NCI-H2227 (cell line): ENCODE measurements around the gene ZDHHC8.
A peak's percentile ranks its signal among the peaks of the same experiment; 100 is the strongest.
"Not testable (repeated sequence)": the region's sequence is repeated elsewhere in the genome, so short reads cannot be mapped to it uniquely, and the experiment has no call there.

Source experiments
- DNase-seq: peaks from one replicate; lab custom pipeline; 2025; ENCODE audit not compliant: unreplicated experiment; lab: John Stamatoyannopoulos, UW

ZDHHC8 gene

DNA sequence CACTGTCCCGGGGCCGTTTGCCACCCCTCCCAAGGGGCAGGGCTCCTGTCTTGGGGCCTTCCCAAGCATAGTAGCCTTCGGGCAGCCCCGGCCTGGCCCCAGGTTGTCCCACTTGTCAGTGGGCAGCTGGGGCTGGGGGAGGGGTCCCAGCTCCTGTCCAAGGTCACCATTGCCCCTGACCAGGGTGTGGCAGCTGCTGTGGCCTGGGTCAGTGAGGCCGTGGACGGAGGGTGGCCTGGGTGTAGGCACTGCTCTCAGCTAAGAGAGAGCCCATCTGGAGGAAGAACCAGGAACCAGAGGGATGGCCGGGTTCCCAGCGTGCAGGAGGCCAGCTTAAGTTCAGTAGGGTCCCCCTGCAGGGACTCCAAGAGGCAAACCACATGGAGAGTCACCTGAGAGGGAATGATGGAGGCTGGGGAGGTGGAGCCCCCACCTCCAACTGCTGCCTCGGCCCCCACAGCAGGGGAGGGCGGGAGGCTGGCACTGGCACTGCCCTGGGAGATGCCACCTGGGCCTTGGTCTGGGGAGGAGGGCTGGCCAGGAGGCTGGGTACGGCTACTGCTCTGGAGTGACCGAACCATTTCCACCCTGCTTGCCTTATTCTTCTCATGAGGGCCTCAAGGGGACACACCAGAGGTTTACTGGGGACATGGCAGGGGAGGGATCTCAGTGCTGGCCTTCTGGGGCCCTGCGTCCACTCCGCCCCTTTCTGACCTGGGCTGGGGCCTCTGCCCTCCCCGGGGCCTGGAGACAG, 26.0 kb downstream of the ZDHHC8 start:
- DNase-seq, result no peak

DNA sequence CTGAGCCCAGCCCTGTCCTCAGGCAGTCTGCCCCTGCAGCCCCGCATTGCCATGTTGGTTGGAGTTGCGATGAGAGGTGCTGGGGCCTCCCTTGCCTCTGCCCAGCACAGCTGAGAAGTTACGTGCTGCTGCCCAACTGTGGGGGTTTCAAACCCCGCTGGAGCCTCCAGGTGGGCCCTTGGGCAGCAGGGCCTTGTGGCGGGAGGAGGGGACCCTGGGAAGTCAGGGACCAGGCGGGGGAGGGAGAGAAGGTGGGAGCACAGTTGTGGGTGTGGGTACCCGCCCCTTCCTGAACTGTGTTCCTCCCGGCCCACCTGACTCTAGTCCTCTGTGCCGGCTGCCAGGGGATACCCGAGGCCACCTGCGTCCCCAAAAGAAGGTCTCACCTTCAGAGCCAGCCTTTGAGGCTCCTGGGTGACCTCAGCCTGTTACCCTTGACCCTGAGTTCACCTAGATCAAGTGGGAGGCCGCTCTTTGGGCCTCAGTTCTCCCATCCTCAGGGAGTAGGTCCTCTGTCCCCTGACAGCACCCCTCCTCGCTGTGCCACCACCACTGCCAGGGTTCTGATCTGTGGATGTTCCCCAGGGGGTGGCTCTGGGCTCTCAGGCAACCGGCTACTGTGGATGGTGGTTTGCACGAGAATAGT, 26.9 kb downstream of the ZDHHC8 start:
- no peak for DNase-seq

DNA sequence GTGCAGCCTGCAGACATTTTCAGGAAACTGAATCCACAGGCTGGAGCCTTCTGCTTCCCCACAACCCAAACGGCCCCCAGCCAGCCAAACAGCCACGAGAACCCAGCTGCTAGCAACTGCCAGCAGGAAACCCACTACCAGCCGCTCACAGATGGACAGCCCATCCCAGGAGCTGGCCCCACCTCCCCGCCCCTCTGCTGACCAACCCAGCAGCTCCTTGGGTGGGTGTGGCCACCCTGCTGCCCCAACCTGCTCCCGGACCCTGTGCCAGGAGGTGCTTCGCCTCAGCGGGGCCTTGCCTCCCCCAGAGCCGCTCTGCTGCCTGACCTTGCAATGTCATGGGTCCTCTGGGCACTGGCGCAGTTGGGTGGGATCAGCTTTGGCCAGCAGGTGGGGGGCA, 27.5 kb downstream of the ZDHHC8 start:
- DNase-seq, result peak; percentile 70

DNA sequence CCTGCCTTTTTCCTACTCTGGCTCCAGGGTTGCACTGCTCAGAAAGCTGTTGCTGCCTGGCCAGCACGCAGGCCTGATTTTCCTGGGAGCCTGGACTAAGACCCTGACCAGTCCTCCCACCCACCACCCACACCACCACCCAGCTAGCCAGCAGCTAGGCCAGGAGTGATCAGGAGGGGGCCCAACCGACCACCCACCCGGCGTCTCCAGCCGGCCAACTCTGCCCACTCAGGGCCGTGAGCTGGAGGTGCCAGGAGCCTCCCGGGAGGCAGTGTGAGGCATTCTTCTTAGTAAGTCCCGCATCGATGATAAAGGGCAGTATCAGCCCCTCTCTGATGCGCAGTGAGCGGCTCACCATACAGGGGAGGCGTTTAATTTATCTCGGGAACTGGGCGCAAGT, 27.9 kb downstream of the ZDHHC8 start:
- not testable (repeated sequence) for DNase-seq

DNA sequence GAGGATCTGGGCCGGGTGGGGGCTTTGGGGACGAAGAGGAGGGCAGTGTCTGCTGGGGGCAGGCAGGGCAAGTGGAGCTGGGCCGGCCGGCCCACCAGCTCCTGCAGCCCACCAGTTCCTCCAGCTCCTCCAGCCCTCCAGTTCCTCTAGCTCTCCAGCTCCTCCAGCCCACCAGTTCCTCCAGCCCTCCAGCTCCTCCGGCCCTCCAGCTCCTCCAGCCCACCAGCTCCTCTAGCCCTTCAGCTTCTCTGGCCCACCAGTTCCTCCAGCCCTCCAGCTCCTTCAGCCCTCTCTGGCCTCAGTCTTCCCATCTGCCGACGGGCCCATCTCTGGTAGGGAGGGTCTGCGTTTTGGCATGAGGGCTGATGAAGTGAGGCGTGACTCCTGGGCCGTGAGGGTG, 28.4 kb downstream of the ZDHHC8 start:
- no peak for DNase-seq

DNA sequence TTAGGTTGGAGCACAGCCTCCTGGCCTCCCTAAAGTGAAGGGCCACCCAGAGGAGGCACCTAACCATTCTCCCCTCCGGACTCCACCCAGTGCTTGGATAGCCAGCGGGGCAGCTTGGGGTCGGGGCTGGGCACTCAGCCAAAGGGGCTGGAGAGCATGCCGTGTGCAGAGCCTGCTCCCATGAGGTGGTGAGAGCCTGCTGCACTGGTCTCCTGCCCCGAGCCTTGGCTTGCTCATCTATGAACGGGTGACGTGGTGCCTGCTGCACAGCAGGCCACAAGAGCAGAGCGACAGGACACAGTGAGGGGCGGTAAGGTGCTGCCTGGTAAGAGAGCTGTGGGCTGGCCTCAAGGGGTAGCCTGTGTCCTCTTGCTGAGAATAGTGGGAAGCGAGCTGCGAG, 33.3 kb downstream of the ZDHHC8 start:
- no peak for DNase-seq

DNA sequence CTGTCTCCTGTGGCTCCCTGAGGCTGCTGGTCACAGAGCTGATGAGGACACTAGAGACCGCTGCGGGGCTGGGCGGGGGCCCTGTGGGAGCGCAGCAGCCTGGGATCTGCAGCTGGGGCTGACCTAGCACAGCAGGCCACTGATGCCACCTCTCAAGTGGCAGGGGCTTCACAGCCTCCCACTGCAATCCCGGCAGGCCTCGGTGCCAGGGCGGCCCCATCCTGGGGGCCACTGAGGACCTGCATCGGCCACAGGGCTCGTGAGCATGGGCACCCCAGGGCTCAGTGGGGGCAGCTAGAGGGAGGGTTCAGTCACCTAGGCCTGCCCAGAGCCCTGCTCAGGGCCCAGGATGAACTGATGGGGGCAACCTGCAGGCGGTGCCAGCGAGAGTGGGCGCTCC, 33.8 kb downstream of the ZDHHC8 start:
- no peak for DNase-seq

DNA sequence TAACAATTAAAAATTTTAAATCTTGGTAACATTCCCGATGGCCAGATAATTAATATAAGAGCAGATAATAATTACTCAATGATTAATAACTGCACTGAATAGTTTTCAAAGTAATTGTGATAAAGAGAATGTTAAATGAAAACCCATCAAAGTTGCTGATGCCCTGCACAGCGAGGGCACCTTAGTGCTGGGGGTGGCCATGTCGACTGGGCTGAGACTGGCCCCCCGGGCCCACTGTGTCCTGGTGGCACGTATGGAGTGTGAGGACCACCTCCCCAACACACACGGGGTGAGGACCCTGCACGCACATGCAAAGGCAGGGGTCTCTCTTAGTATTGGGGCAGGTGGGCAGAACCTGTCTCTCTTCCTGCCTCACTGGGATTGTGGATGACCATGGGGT, 34.3 kb downstream of the ZDHHC8 start:
- no peak for DNase-seq

DNA sequence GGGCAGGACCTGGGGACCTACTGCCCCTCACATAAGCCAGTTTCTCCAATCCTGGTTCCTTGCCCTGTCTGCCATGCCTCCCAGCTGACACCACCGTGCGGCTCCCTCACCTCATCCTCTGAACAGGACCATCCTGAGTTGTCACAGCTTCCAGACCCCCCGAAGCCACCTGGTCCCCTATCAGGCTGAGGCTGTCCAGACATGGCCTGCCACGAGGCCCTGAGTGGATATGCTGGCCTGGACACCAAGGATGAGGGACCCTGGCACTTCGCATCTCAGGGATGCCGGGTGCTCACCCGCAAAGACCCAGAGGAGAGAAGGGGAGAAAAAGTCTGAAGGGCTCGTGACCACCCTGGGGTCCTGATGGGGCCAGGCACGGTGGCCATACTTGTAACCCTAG, 35.1 kb downstream of the ZDHHC8 start:
- DNase-seq, result no peak

DNA sequence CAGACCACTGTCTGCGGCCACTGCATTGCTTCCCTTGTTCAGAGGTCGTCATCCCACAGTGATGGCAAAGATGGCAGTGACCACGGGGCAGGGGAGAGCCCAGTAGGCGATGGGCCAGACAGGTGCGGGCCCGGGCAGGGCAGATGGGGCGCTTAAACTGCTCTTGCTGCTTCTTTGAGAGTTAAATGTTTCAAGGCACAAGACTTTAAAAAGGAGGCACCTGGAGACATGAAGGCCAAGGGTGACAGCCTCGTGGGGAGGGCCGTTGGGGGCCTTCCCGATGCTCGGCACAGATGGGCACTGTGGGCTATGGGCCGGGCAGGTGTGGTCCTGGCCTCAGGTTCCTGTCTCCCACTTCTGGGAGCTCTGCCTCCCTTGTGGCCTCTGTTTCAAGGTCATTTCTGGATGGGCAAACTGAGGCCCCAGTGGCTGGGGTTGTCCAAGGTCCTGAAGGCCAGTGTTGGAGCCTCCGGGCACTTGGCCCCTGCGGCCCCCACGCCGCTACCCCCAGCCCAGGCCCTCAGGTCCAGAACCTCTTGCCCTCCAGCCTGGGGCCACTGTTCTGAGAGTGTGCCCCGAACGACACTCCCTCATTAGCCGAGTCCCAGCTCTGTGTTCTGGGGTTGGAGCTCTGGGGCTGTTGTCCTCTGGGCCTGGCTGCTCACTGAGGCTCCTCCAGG, 36.2 kb downstream of the ZDHHC8 start:
- no peak for DNase-seq

DNA sequence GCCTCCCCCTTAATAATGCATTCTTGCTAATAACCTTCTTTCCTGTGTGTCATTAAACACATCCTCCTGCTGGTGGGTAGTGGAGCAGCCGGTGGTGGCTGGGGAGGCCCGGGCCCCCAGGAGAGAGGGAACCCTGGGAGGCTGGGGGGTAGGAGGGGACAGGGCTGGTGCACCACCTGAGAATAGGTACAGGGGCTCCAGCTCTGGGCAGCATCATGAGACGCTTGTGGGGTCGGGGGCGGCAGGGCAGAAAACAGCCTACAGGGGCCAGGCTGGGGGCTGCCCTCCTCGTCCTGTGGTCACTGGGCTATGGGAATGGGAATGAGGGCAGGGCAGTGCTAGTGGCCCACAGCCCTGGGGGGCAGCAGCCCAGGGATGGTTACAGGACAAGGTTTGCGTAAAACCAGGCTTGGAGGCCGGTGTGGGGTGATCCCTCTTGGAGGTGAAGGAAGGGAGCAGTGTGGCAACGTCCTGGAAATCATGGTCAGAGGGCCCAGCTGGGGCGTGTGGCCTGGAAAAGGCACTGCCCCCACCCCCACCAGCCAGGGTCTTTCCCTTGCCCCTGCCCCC, 37.7 kb downstream of the ZDHHC8 start:
- DNase-seq, result no peak

DNA sequence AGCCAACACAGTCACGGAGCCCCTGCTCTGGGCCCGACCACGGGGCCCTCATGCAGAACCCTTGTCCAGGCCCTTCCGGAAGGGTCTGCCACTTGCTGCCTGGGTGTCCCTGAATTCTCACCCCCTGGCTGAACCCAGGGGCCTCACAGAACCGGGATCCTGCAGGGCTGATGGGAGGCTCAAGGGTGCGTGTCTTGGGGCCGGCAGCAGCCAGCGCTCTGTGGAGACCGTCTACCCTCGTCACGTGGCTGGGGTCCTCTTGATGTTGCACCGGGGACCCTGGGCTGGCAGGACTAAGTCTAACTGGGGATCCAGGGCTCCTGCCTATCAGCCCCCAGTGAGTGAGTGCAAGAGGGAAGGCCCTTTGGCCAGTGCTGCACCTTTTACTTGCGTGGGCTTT, 38.6 kb downstream of the ZDHHC8 start:
- DNase-seq, result no peak

DNA sequence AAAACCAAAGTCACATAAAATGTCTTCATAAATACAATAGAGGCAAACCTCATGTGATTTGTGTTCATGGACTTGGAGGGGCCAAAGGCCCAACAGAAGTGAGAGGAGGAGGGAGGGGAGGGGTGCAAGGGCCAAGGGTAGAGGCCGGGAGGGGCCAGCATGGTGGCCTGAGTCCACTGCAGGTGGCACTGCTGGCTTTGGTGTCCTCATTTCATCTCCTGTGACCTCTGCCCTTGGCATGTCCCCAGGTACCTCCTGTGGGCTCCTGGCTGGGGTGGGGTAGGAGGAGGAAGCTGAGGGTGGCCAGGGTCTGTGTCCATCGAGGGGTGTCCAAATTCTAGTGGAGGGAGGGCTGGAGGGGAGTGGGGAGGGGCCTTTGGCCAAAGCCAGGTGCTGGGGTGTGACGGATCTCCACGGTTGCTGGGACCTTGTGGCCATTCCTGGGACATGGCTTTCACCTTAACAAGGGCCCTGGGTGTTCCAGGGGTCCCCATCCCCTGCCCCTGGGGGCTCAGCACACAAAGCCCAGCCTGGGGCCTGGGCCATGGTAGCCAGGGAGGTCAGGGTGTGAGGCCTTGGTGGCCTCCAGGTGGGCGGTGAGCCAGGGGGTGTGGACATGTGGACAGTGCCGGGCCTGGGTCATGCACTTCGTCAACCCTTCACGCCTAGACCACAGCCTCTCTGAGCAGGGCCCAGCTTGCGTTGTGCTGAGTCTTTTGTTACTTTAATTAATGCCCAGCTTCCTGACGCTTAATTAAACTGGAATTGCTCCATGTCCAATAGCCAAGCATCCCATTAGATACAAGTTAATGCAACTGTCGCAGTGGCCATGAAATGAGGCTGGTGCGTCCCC, 39.9 kb downstream of the ZDHHC8 start:
- DNase-seq, result no peak

DNA sequence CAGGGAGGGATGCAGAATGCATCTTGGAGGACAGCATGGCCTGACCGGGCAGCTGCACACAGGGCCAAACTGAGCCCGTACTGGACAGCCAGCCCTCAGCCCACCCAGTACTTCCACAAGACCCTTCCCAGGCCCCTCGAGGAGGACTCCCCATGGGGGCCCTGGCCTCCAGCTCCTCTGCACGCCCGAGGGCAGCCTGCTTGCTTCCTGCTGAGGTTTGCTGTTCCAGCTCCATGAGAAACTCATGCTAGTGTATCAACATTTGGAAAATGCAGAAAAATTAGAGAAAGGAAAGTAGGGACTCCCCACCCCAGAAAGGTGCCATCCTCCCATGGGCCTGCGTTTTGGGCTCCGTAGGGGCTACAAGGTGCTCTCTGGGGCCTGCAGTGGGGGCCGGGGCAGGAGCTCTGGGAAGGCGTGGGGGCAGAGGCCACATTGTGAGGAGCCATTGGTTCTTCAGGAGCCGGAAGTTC, 40.6 kb downstream of the ZDHHC8 start:
- no peak for DNase-seq

DNA sequence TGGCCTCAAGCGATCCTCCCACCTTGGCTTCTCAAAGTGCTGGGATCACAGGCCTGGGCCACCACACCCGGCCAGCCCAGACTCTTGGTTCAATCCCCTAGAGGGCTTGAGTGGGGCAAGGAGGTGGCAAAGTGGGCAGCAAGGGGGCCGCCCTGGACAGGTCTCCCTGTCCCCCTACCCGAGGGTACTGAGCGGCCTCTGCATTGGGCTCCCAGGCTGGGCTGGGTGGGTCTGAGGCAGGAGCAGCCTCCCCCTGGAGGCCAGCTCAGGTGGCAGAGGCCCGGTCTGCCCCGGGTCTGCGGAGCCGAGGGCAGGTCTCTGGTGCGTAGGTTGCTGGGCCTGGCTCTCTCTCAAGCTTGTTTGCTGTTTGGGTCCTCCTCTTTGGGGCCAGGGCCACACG, 41.6 kb downstream of the ZDHHC8 start:
- DNase-seq, result no peak

DNA sequence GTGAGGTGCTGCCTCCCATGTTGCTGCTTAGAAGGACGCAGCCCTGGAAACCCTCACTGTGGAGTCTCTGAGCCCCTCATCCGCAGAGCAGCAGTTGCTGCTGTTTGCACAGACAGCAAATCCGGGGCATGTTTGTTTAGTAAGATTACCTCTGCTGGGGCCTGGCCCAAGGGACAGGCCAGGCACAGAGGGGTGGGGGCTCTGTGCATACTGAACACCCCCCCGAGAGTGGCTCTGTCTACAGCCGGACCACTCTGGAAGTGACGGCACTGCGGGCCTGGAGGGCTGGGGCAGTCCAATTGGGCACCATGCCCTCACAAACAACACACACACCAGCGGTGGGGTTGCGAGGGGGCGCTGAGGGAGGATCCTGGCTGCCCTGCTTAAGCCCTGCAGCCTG, 42.2 kb downstream of the ZDHHC8 start:
- DNase-seq, result no peak

DNA sequence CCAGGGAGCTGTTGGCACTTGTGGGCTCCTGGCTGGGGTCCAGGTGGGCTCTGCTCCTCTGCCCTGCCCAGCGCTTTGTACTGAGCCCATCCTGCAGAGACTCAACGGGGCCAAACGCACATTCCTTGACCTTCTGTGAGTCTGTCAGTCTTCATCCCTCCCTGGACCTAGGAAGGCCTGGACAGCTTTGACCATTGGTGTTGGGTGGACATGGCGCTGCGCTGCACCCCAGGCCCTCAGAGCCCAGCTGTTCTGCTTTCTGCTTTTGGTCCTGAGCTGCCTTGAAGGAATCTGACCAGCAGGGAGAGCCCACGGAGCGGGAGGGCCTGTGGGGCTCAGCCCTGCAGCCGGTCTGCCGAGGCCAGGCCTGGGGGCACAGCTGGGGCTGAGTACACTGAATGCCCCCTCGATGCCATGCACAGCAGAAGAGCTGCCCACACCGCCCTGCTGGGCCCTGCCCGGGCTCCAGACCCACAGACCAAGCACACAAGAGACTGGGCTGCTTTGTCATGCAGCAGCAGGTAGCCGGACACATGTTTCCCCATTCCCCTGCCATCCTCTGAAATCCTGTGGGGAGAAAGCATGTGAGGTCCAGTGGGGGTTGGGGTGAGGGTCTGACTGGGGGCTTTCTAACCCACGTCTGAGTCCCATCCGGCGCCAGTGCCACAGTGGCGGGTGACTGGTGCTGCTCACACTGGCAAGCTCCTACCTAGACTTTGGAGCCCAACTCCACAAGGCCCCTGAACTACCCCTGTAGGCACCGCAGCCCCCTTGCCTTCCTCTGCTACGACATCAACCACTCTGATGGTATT, 43.4 kb downstream of the ZDHHC8 start:
- no peak for DNase-seq

DNA sequence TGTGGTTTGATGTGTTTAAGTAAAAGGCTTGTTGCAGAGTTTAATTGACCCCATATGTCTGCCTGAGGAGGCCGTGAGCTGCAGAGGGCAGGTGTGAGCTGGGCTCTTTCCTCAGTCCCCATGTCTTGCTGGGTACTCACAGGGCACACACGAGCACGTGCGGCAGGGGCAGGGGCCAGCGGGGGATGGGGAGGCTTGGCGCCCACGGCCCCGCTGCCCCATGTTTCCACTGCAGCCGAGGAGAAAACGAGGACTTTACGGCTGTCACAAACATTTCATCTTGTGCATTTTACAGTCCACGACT, 43.9 kb downstream of the ZDHHC8 start:
- no peak for DNase-seq

DNA sequence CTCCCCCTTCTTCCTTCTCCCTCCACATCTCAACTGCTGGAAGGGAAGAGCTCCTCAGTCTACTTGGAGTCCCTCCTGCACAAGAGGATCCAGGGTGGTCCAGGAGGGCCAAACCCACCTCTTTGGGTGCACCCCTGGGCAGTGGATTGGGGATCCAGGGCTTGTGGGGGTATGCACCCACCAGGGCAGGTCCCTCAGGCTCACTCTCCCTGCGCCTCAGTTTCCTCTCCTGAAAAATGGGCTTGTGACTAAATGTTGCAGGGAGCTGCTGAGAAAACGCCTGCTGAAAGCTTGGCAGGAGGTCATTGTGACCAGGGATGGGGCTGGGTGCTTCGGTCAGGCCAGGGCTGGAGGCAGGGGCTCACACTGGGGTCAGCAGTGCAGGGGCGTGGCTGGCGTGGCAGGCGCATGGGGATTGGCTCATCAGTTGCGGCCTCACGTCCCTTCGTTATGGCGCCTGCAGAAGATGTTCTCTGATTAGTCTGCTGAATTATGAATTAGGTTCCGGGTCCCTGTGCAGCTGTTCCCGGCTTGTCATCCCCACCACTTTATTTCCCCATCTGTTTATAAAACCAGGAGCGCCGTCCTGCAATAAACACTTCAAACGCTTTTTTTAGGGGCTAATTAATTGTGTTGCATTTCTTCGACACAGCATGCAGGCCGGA, 44.9 kb downstream of the ZDHHC8 start:
- DNase-seq, result no peak
